ENCODE results near the gene HHATL. TPM values are rescaled to one million over a fixed set of nuclear protein-coding genes. Genes with fewer than 3 reads are reported as not detected.

HHATL gene
- polyA plus RNA-seq, 1 donor, result 0.18 TPM

- Histone ChIP-seq H3K9me3 (ENCODE audit: control insufficient read depth, low read depth, low read length) (no peaks in the 10 kb centered on the region), H3K27ac (ENCODE audit: low read length) (no peak overlapping the region), H3K36me3 (ENCODE audit: control insufficient read depth, insufficient read depth, low read length) (no peaks in the 10 kb centered on the region), H3K27me3 (ENCODE audit: control insufficient read depth, insufficient read depth, low read length) (no peaks in the 10 kb centered on the region), H3K4me1 (ENCODE audit: control insufficient read depth, insufficient read depth, low read length) (no peaks in the 10 kb centered on the region), H3K4me3 (ENCODE audit: low read length) (no peak overlapping the region)
- WGBS (ENCODE audit: insufficient coverage, low lambda C conversion rate), result no CpG with 5 or more reads among the region's 7 CpGs
- no peak for DNase-seq
These were observed 40.8 kb upstream of the HHATL start for GRCh38 chr3:42743204-42743995.

- Histone ChIP-seq H3K4me1 (ENCODE audit: control insufficient read depth, insufficient read depth, low read length) (no peaks in the 10 kb centered on the region), H3K4me3 (ENCODE audit: low read length) (no peak overlapping the region), H3K9me3 (ENCODE audit: control insufficient read depth, low read depth, low read length) (no peaks in the 10 kb centered on the region), H3K36me3 (ENCODE audit: control insufficient read depth, insufficient read depth, low read length) (no peaks in the 10 kb centered on the region), H3K27ac (ENCODE audit: low read length) (no peak overlapping the region), H3K27me3 (ENCODE audit: control insufficient read depth, insufficient read depth, low read length) (no peaks in the 10 kb centered on the region)
- WGBS (ENCODE audit: insufficient coverage, low lambda C conversion rate), result no CpG with 5 or more reads among the region's 9 CpGs
- DNase-seq, result no peak
These were observed 40.1 kb upstream of the HHATL start for GRCh38 chr3:42742688-42743087.

- Histone ChIP-seq H3K27me3 (ENCODE audit: control insufficient read depth, insufficient read depth, low read length) (no peaks in the 10 kb centered on the region), H3K36me3 (ENCODE audit: control insufficient read depth, insufficient read depth, low read length) (no peaks in the 10 kb centered on the region), H3K4me3 (ENCODE audit: low read length) (no peak overlapping the region), H3K4me1 (ENCODE audit: control insufficient read depth, insufficient read depth, low read length) (no peaks in the 10 kb centered on the region), H3K27ac (ENCODE audit: low read length) (no peak overlapping the region), H3K9me3 (ENCODE audit: control insufficient read depth, low read depth, low read length) (no peaks in the 10 kb centered on the region)
- WGBS (ENCODE audit: insufficient coverage, low lambda C conversion rate), result no CpG with 5 or more reads among the region's 4 CpGs
- DNase-seq, result no peak
These were observed 39.7 kb upstream of the HHATL start for GRCh38 chr3:42742259-42742658.

GRCh38 chr3:42741796-42742195, 39.2 kb upstream of the HHATL start:
- no CpG with 5 or more reads among the region's 3 CpGs for WGBS (ENCODE audit: insufficient coverage, low lambda C conversion rate)
- Histone ChIP-seq H3K4me3 (ENCODE audit: low read length) (no peak overlapping the region), H3K9me3 (ENCODE audit: control insufficient read depth, low read depth, low read length) (no peaks in the 10 kb centered on the region), H3K27me3 (ENCODE audit: control insufficient read depth, insufficient read depth, low read length) (no peaks in the 10 kb centered on the region), H3K36me3 (ENCODE audit: control insufficient read depth, insufficient read depth, low read length) (no peaks in the 10 kb centered on the region), H3K27ac (ENCODE audit: low read length) (no peak overlapping the region), H3K4me1 (ENCODE audit: control insufficient read depth, insufficient read depth, low read length) (no peaks in the 10 kb centered on the region)
- no peak for DNase-seq

- no peak overlapping the region for H3K4me3 ChIP-seq (ENCODE audit: low read length)
- H3K36me3 ChIP-seq (ENCODE audit: control insufficient read depth, insufficient read depth, low read length), result no peaks in the 10 kb centered on the region
- H3K9me3 ChIP-seq (ENCODE audit: control insufficient read depth, low read depth, low read length), result no peaks in the 10 kb centered on the region
- no peak overlapping the region for H3K27ac ChIP-seq (ENCODE audit: low read length)
- H3K4me1 ChIP-seq (ENCODE audit: control insufficient read depth, insufficient read depth, low read length), result no peaks in the 10 kb centered on the region
- DNase-seq, result no peak
- no peaks in the 10 kb centered on the region for H3K27me3 ChIP-seq (ENCODE audit: control insufficient read depth, insufficient read depth, low read length)
- no CpG with 5 or more reads among the region's 12 CpGs for WGBS (ENCODE audit: insufficient coverage, low lambda C conversion rate)
These were observed 37.0 kb upstream of the HHATL start for GRCh38 chr3:42739401-42740158.

GRCh38 chr3:42736531-42736930, 33.9 kb upstream of the HHATL start:
- H3K36me3 ChIP-seq (ENCODE audit: control insufficient read depth, insufficient read depth, low read length), result no peaks in the 10 kb centered on the region
- no CpG with 5 or more reads among the region's 6 CpGs for WGBS (ENCODE audit: insufficient coverage, low lambda C conversion rate)
- H3K4me3 ChIP-seq (ENCODE audit: low read length), result no peak overlapping the region
- no peaks in the 10 kb centered on the region for H3K4me1 ChIP-seq (ENCODE audit: control insufficient read depth, insufficient read depth, low read length)
- no peaks in the 10 kb centered on the region for H3K27me3 ChIP-seq (ENCODE audit: control insufficient read depth, insufficient read depth, low read length)
- H3K27ac ChIP-seq (ENCODE audit: low read length), result no peak overlapping the region
- no peaks in the 10 kb centered on the region for H3K9me3 ChIP-seq (ENCODE audit: control insufficient read depth, low read depth, low read length)
- DNase-seq, result no peak

- no peaks in the 10 kb centered on the region for H3K4me1 ChIP-seq (ENCODE audit: control insufficient read depth, insufficient read depth, low read length)
- no peak overlapping the region for H3K4me3 ChIP-seq (ENCODE audit: low read length)
- no peak overlapping the region for H3K27ac ChIP-seq (ENCODE audit: low read length)
- WGBS (ENCODE audit: insufficient coverage, low lambda C conversion rate), result no CpG with 5 or more reads among the region's 1 CpG
- DNase-seq, result no peak
- no peaks in the 10 kb centered on the region for H3K36me3 ChIP-seq (ENCODE audit: control insufficient read depth, insufficient read depth, low read length)
- H3K9me3 ChIP-seq (ENCODE audit: control insufficient read depth, low read depth, low read length), result no peaks in the 10 kb centered on the region
- no peaks in the 10 kb centered on the region for H3K27me3 ChIP-seq (ENCODE audit: control insufficient read depth, insufficient read depth, low read length)
These were observed 33.5 kb upstream of the HHATL start for GRCh38 chr3:42736081-42736480.

- no CpG with 5 or more reads among the region's 12 CpGs for WGBS (ENCODE audit: insufficient coverage, low lambda C conversion rate)
- no peaks in the 10 kb centered on the region for H3K9me3 ChIP-seq (ENCODE audit: control insufficient read depth, low read depth, low read length)
These were observed 33.0 kb upstream of the HHATL start for GRCh38 chr3:42735615-42736014.

GRCh38 chr3:42735019-42735418, 32.4 kb upstream of the HHATL start:
- Histone ChIP-seq H3K9me3 (ENCODE audit: control insufficient read depth, low read depth, low read length) (no peaks in the 10 kb centered on the region), H3K27me3 (ENCODE audit: control insufficient read depth, insufficient read depth, low read length) (no peaks in the 10 kb centered on the region), H3K4me1 (ENCODE audit: control insufficient read depth, insufficient read depth, low read length) (no peaks in the 10 kb centered on the region), H3K36me3 (ENCODE audit: control insufficient read depth, insufficient read depth, low read length) (no peaks in the 10 kb centered on the region), H3K4me3 (ENCODE audit: low read length) (no peak overlapping the region), H3K27ac (ENCODE audit: low read length) (no peak overlapping the region)
- WGBS (ENCODE audit: insufficient coverage, low lambda C conversion rate), result no CpG with 5 or more reads among the region's 8 CpGs
- no peak for DNase-seq

More at GRCh38 chr3:42735615-42736014, 33.0 kb upstream of the HHATL start:
- Histone ChIP-seq H3K36me3 (ENCODE audit: control insufficient read depth, insufficient read depth, low read length) (no peaks in the 10 kb centered on the region), H3K4me1 (ENCODE audit: control insufficient read depth, insufficient read depth, low read length) (no peaks in the 10 kb centered on the region), H3K27me3 (ENCODE audit: control insufficient read depth, insufficient read depth, low read length) (no peaks in the 10 kb centered on the region), H3K27ac (ENCODE audit: low read length) (no peak overlapping the region), H3K4me3 (ENCODE audit: low read length) (no peak overlapping the region)
- DNase-seq, result no peak

GRCh38 chr3:42734263-42734860, 31.8 kb upstream of the HHATL start:
- H3K27ac ChIP-seq (ENCODE audit: low read length), result no peak overlapping the region
- H3K4me3 ChIP-seq (ENCODE audit: low read length), result no peak overlapping the region
- no CpG with 5 or more reads among the region's 6 CpGs for WGBS (ENCODE audit: insufficient coverage, low lambda C conversion rate)
- no peaks in the 10 kb centered on the region for H3K36me3 ChIP-seq (ENCODE audit: control insufficient read depth, insufficient read depth, low read length)
- no peaks in the 10 kb centered on the region for H3K9me3 ChIP-seq (ENCODE audit: control insufficient read depth, low read depth, low read length)
- no peaks in the 10 kb centered on the region for H3K27me3 ChIP-seq (ENCODE audit: control insufficient read depth, insufficient read depth, low read length)
- no peak for DNase-seq
- H3K4me1 ChIP-seq (ENCODE audit: control insufficient read depth, insufficient read depth, low read length), result no peaks in the 10 kb centered on the region

Data from large intestine (tissue), 3 donors.